GM19099 (cell line): Measurements from ENCODE around the gene URM1.

Source experiments
- POLR2A ChIP-seq: IDR thresholded peaks from 3 replicates; pipeline ENCODE4 v1.6.1; 2011; ENCODE audit warnings: low read depth; ENCODE audit not compliant: insufficient read length; ENCODE audit errors: extremely low read depth

URM1 gene

DNA sequence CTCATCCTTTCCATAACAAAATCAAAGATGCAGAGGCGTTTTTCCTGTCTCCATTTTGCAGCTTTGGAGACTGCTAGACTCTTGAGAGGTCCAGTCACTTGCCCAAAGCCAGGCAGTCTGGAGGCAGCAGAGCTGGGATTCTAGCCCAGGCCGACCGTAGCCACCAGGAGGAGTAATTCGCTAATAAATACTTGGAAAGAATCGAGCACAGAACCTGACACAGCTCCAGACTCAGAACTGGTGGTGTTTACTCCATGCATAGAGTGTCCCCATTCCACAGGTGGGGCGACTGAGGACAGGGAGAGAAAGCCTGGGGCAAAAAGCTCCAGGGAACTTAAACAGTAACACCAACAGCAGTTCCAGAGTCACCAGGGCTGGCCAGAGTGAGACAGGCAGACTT, 38.8 kb downstream of the URM1 start:
- no peak for TF ChIP-seq POLR2A

DNA sequence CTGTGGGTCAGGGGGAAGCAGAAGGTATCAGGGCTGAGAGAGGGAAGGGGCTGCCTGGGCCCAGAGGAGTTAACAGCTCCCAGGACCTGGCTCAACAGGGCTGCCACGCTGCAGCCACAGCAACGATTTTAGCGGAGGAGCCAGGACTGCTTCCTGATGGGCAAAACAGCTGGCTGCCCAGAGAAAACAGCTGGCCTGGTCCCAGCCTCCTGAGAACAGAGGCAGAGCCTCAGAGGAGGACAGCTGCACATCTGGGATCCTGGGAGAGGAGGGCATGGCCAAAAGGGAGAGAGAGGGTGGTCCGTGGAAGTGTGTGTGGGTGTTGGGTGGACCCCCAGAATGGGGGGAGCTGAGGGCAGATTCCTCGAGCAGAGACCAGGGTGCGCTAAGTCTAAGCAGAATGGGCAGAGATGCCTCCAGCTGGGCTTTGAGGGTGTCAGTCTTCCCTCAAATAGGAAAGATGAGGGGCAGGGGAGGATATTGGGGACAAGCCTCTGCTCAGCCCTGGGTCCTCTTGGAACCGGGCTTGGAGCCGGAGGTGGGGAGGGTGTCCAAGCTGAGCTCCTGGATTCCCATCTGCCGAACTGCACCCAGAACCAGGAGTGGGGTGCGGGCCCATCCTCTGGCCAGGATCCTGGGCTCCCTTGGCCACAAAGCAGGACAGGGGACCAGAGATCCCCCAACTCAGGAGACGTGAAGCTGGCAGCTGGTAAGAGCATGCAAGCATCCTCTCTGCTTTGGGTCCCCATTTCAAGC, 40.4 kb downstream of the URM1 start:
- no peak for TF ChIP-seq POLR2A

DNA sequence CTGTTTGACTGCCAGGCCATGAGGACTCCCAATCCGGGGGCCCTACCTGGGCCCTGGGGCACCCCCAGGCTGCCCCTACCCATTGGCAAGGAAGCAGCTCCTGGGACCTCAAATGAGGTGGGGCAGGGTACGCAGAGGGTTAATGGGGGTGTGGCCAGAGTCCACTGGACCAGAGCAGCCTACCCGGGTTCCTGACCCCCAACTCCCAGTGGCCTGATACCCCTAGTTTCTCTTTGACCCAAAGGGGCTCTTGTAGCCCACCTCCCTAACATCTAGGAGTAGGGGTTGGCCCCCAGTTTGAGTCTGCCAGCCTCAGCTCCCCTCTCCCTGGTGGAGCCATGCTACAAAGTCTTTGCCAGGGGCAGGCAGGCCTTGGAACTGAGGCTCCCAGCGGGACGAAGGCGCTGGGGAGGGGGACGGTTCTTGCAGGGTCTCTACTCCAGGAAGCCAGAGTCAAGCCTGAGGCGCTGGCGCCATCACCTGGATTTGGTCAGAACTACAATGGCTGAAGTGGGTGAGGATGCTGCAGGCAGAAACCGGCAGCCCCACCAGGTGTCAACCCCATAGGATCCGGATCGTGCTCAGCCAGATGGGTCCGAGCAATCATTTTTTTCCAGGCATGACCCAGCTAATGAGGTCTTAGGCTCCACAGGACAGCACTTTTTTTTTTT, 41.1 kb downstream of the URM1 start:
- TF ChIP-seq POLR2A = no peak

DNA sequence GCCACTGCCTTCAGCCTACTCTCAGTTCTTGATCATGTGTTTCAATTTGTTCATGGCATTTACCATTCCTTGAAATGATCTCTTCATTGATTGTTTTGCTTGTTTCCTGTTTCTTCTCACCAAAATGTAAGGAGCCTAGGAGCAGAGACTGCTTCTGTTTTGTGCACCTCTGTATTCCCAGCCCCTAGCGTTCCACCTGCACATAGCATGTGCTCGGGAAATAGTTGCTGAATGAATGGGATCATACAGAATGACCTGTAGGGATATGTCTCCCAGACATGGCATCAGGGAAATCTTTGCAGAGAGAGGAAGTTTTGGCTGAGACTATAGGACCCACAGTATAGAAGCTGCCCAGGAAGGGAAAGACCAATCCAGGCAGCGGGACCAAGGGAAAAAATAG, 43.3 kb downstream of the URM1 start:
- TF ChIP-seq POLR2A = no peak

DNA sequence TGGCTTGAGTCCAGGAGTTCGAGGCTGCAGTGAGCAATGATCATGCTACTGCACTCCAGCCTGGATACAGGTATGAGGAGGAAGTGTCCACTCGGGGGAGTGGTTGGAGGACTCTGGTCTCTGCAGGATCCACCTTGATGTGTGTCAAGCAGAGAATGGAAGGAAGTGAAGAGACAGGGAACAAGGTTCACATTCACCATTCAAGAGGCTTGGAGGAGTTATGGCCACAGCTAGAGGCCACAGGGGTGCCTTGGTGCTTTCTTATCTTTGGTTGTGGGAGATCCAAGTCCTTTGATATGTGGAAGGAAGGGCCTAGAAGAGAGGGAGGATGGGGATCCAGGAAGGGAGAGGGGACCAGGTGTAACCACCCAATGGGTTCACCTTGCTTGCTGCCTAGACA, 44.1 kb downstream of the URM1 start:
- TF ChIP-seq POLR2A = no peak

DNA sequence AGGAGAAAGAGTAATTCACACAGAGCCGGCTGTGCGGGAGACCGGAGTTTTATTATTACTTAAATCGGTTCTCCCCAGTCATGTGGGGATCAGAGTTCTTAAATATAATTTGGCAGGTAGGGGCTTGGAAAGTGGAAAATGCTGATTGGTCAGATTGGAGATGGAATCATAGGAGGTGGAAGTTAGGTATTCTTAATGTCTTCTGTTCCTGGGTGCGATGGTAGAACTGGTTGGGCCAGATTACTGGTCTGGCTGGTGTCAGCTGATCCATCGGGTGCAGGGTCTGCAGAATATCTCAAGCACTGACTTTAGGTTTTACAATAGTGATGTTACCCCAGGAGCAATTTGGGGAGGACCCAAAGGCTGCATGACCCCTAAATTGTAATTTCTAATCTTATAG, 44.8 kb downstream of the URM1 start:
- TF ChIP-seq POLR2A = no peak

DNA sequence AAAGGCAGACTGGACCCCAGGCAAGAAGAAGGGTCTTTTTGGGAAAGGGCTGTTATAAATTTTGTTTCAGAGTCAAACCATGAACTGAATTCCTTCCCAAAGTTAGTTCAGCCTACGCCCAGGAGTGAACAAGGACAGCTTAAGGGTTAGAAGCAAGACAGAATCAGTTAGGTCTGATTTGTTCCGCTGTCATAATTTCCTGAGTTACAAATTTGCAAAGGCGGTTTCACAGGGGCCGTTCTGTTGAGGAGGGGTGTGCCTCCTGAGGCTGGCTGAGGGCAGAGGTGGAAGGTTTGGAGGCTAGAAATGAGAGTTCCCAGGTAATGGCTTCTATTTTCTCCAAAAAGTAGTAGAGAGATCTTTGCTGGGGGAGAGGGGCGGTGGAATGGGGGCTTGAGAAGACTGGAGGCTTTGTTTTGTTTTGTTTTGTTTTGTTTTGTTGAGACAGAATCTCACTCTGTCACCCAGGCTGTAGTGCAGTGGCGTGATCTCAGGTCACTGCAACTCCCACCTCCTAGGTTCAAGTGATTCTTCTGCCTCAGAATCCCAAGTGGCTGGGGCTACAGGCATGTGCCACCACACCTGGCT, 45.4 kb downstream of the URM1 start:
- no peak for TF ChIP-seq POLR2A

GRCh38 chr9:128419061-128419925, 48.1 kb downstream of the URM1 start:
- no peak for TF ChIP-seq POLR2A

- no peak for TF ChIP-seq POLR2A
Measured at GRCh38 chr9:128420060-128420650, 49.0 kb downstream of the URM1 start.

DNA sequence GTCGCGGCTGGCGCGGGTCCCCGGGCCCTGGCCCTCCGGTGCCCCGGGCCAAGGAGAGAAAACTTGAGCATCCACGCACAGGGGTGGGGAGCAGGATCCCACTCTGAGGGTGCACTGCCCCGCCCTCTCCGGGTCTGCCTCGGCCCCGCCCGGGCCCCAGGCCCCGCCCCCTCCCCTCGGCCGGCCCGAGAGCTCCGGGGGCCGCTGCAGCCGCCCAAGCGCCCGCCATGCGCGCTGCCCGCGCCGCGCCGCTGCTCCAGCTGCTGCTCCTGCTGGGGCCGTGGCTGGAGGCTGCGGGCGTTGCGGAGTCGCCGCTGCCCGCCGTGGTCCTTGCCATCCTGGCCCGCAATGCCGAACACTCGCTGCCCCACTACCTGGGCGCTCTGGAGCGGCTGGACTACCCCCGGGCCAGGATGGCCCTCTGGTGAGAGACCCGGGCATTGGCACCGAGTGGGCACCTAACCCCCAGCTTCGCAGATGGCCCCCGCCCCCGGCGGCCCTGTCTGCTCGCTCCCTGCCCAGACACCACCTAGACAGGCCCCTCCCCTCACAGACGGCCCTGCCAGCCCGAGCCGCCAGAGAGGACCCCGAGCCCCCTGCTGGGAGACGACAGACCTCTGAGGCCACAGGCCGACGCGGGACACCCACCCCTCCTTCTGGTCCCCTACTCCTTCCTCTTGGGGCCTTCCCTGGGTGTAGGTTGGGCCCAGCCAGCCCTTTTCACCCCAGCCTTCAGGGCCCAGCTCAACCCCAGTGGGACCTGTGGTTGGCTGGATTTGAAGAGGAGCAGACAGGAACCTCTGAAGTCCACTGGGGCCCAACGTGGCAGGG, 49.7 kb downstream of the URM1 start, which contains the start of gene CERCAM:
Gene CERCAM (plus strand): TSS at position 207 of the 831 bp plus-strand sequence. CDS start 21 bp downstream, at position 228.
- TF ChIP-seq POLR2A = no peak

GRCh38 chr9:128421482-128421996, 50.4 kb downstream of the URM1 start:
- no peak for TF ChIP-seq POLR2A

- TF ChIP-seq POLR2A = no peak
Measured at GRCh38 chr9:128422783-128423150, 51.6 kb downstream of the URM1 start.

- TF ChIP-seq POLR2A = no peak
Measured at GRCh38 chr9:128424268-128424780, 53.1 kb downstream of the URM1 start.
